NOMO-1 treated with dmso at 0.1 percent for 144 hours (cell line): ENCODE measurements around the gene OR2AJ1.
A peak's percentile ranks its signal among the peaks of the same experiment; 100 is the strongest.
"Not testable (repeated sequence)": the region's sequence is repeated elsewhere in the genome, so short reads cannot be mapped to it uniquely, and the experiment has no call there.

Experiments used
- DNase-seq: peaks from one replicate; lab custom pipeline; 2025; ENCODE audit not compliant: unreplicated experiment; lab: John Stamatoyannopoulos, UW

OR2AJ1 gene

GRCh38 chr1:247924868-247925267, at the start of gene OR2AJ1:
OR2AJ1 (plus strand) TSS chr1:247924889; CDS start chr1:247933769, 8,880 bp downstream.
- DNase-seq, result no peak

GRCh38 chr1:247883346-247883745, 41.3 kb upstream of the OR2AJ1 start:
- DNase-seq, result no peak

- DNase-seq, result no peak
Measured at GRCh38 chr1:247884797-247885413, 39.8 kb upstream of the OR2AJ1 start.

GRCh38 chr1:247895163-247895637, 29.5 kb upstream of the OR2AJ1 start, which contains the start of gene OR2W3:
OR2W3 (plus strand) TSS chr1:247895587; CDS start chr1:247895587, 0 bp downstream.
- no peak for DNase-seq

- no peak for DNase-seq
Measured at GRCh38 chr1:247895976-247896375, 28.7 kb upstream of the OR2AJ1 start.

- no peak for DNase-seq
Measured at GRCh38 chr1:247904122-247904521, 20.6 kb upstream of the OR2AJ1 start.

GRCh38 chr1:247905181-247905580, 19.5 kb upstream of the OR2AJ1 start:
- DNase-seq, result no peak

- no peak for DNase-seq
Measured at GRCh38 chr1:247905910-247906503, 18.7 kb upstream of the OR2AJ1 start.

GRCh38 chr1:247906504-247907047, 18.1 kb upstream of the OR2AJ1 start:
- DNase-seq, result peak; percentile 3

- no peak for DNase-seq
Measured at GRCh38 chr1:247908766-247909165, 15.9 kb upstream of the OR2AJ1 start.

GRCh38 chr1:247913786-247914185, 10.9 kb upstream of the OR2AJ1 start:
- no peak for DNase-seq

- DNase-seq, result no peak
Measured at GRCh38 chr1:247914941-247915662, 9.6 kb upstream of the OR2AJ1 start.

- no peak for DNase-seq
Measured at GRCh38 chr1:247919952-247920351, 4.7 kb upstream of the OR2AJ1 start, which contains the start of gene OR2T8. OR2T8 (plus strand) TSS chr1:247920252; CDS start chr1:247921018, 766 bp downstream.

- no peak for DNase-seq
Measured at GRCh38 chr1:247923941-247924340, 748 bp upstream of the OR2AJ1 start.

GRCh38 chr1:247933989-247934388, 9.3 kb downstream of the OR2AJ1 start:
- DNase-seq, result no peak

GRCh38 chr1:247935781-247936180, 11.1 kb downstream of the OR2AJ1 start:
- no peak for DNase-seq

GRCh38 chr1:247936415-247936814, 11.7 kb downstream of the OR2AJ1 start:
- no peak for DNase-seq

GRCh38 chr1:247936965-247937734, 12.5 kb downstream of the OR2AJ1 start:
- DNase-seq, result not testable (repeated sequence)

- no peak for DNase-seq
Measured at GRCh38 chr1:247942624-247943023, 17.9 kb downstream of the OR2AJ1 start.

GRCh38 chr1:247948558-247948957, 23.9 kb downstream of the OR2AJ1 start, which contains the start of gene OR2L8:
OR2L8 (plus strand) TSS chr1:247948858; CDS start chr1:247948858, 0 bp downstream.
- no peak for DNase-seq

GRCh38 chr1:247953408-247953807, 28.7 kb downstream of the OR2AJ1 start:
- DNase-seq, result no peak
